Activated CD4-positive, alpha-beta T cell treated with anti-CD3 and anti-CD28 coated beads for 48 hours (primary cell): ENCODE data around the gene AIMP2.
"Not testable (repeated sequence)": the region's sequence is repeated elsewhere in the genome, so short reads cannot be mapped to it uniquely, and the experiment has no call there.

ENCODE experiments used
- DNase-seq: peaks from one replicate; pipeline ENCODE4 v3.0.0-alpha.2; 2020

The AIMP2 gene

GRCh38 chr7:6026820-6027311 lies 17.8 kb downstream of the AIMP2 start:
- DNase-seq, result no peak

DNA sequence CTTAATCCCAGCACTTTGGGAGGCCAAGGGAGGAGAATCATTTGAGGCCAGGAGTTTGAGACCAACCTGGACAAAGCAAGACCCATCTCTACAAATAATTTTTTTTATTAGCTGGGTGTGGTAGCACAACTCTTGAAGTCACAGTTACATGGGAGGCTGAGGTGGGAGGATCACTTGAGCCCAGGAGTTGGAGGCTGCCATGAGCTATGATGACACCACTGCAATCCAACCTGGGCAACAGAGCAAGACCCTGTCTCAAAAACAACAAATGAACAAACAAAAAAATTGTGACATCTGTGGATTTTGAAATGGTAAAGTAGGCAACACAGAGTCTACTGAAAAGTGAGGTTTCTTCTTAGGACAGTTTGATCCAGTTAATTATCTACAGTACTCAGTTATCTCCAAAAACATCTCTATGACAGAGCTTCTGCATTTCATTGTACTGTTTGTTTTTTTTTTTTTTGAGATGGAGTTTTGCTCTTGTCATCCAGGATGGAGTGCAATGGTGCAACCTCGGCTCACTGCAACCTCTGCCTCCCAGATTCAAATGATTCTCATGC lies 18.8 kb downstream of the AIMP2 start:
- no peak for DNase-seq

GRCh38 chr7:6028563-6028962 lies 19.5 kb downstream of the AIMP2 start:
- DNase-seq, result no peak

- DNase-seq, result no peak
Measured at GRCh38 chr7:6030988-6031387, 21.9 kb downstream of the AIMP2 start, which contains the start of gene ANKRD61. Gene ANKRD61, plus strand, starts transcription at chr7:6031376. Its CDS starts 0 bp downstream, at chr7:6031376.

GRCh38 chr7:6031567-6031966 lies 22.5 kb downstream of the AIMP2 start:
- no peak for DNase-seq

DNA sequence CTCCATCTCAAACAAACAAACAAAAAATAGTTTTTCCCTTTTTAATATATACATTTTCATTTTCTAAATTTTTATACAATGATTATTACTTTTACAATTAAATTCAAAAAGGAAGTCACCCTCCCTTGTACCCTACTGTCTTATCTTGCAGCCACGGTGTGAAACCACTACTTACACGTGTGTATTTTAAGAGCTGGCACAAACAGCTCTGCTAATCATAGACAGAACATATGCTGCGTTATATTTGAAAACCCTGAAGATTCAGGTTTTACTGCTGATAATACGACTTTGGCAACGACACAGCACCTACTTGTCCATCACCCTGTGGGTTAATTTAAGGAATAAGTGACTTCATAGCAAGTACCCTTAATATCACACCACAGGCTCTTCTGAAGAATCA lies 23.1 kb downstream of the AIMP2 start:
- DNase-seq, result no peak

GRCh38 chr7:6032641-6033040 lies 23.6 kb downstream of the AIMP2 start:
- no peak for DNase-seq

- no peak for DNase-seq
Measured at GRCh38 chr7:6035165-6035564, 26.1 kb downstream of the AIMP2 start.

- DNase-seq, result no peak
Measured at GRCh38 chr7:6035686-6036085, 26.6 kb downstream of the AIMP2 start.

DNA sequence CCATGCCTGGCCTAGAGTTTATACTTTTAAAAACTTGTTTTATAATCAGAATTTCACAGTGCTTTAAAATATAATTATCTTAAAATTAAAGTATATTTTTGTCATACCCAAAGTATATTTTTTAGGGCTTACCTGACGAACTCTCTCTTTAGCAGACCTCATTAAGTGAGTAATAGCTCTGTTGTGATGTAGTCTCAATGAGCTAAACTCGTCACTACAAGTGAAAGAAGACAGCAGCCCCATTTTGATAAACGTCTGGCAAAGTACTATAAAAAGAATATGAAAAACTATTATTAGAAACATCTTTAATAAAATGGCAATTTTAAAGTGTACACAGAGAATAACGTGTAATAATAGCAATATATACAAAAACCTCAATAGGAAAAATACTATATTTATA lies 40.7 kb downstream of the AIMP2 start:
- DNase-seq, result no peak

DNA sequence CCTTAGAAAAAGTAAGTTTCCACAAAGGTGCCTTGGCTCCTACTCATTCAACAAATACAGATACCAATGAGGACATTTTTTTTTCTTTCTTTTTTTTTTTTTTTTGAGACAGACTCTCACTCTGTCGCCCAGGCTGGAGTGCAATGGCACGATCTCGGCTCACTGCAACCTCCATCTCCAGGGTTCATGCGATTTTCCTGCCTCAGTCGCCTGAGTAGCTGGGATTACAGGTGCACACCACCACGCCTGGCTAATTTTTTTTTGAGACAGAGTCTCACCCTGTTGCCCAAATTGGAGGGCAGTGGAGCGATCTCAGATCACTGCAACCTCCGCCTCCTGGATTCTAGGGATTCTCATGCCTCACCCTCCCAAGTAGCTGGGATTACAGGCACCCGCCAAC lies 42.1 kb downstream of the AIMP2 start:
- not testable (repeated sequence) for DNase-seq

DNA sequence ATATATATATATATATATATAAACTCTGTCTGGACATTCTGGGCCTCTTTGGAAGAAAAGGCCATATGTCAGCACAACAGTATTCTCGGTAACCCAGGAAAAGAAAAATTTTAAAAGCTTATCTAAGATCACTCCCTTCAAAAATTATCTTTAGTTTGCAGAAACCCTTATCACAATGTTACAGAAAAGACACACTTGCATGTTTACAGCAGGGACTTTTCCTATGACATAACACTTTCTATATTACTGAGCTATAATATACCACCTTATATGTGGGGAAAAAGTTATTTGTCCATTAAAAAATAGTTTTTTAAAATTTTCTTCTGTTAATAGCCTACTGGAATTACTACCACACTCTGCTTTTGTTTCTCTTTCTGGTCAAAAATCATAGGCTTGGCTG lies 47.5 kb downstream of the AIMP2 start:
- no peak for DNase-seq

DNA sequence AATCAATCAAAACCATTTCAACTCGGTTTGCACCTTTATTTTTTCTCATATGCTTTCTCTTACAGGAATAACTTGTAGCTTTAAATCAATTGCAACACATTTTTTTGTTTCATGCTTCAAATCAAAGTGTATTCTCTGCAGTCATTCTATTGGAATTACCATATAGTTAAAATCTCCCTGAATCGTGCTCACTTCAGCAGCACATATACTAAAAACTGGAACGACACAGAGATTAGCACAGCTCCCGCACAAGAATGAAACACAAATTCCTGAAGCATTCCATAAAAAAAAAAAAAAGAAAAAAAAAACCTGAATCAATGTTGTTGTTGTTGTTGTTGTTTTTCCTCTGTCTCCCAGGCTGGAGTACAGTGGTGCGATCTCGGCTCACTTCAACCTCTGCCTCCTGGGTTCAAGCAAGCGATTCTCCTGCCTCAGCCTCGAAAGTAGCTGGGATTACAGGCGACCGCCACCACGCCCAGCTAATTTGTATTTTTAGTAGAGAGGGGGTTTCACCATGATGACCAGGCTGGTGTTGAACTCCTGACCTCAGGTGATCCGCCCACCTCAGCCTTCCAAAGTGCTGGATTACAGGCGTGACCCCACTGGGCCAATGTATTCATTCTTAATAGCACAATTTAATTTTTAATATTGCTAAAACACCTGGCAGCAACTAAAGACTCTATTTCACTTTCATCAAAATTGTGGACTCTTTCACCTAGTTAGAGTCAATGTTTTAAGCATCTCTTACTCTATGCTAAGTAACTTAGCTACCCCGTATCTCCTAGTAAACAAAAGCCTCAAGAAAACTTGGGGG lies 48.5 kb downstream of the AIMP2 start:
- no peak for DNase-seq

GRCh38 chr7:6059941-6060340 lies 50.9 kb downstream of the AIMP2 start:
- DNase-seq, result not testable (repeated sequence)

DNA sequence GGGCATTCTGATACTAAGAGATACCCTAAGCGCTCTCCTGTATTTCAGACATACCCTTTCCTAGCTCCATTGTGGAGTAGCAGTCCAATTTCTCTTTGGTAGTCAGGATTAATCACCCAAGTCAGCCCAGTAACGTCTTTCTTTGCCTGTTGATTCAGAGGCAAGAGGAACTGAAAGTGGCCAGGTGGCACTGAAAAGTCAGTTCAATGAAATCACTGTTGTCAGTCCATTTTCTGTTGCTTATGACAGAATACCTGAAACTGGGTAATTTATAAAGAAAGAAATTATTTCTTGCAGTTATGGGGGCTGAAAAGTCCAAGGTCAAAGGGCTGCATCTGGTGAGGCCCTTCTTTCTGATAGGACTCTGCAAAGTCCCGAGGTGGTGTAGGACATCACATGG lies 62.3 kb downstream of the AIMP2 start:
- DNase-seq, result no peak
